Measurements from ENCODE around the gene AFF3. TPM values are rescaled to one million over a fixed set of nuclear protein-coding genes. Genes with fewer than 3 reads are reported as not detected.

Gene AFF3
- total RNA-seq, 1 experiment from 2014 or later: not detected

DNA sequence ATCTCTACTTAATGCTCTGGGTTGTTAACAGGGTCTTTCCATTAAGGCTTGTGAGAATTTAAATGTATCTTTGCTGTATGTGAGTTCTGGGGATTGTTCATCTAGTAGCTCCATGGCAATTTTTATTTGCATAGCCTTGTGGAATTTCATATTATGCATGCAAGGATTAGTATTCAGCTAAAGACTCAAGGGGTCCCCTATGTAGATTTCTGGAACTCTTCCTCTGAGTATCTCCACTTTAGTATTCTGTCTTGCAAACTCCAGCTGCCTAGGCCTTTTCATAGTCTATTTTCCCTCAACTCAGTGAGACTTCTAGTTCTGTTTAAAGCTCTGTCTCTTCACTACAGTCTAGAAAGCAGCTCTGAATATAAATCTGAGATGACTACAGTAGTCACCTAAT is 348.0 kb downstream of the AFF3 start:
- TF ChIP-seq, protein P1, sequence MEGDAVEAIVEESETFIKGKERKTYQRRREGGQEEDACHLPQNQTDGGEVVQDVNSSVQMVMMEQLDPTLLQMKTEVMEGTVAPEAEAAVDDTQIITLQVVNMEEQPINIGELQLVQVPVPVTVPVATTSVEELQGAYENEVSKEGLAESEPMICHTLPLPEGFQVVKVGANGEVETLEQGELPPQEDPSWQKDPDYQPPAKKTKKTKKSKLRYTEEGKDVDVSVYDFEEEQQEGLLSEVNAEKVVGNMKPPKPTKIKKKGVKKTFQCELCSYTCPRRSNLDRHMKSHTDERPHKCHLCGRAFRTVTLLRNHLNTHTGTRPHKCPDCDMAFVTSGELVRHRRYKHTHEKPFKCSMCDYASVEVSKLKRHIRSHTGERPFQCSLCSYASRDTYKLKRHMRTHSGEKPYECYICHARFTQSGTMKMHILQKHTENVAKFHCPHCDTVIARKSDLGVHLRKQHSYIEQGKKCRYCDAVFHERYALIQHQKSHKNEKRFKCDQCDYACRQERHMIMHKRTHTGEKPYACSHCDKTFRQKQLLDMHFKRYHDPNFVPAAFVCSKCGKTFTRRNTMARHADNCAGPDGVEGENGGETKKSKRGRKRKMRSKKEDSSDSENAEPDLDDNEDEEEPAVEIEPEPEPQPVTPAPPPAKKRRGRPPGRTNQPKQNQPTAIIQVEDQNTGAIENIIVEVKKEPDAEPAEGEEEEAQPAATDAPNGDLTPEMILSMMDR (conservative IDR thresholded peaks at IDR 0.05; ENCODE audit: low read depth, low read length): no peak
- no peak for TF ChIP-seq EZH2 (IDR thresholded peaks at IDR 0.05; ENCODE audit: borderline replicate concordance, low read depth, low read length, poor library complexity, severe bottlenecking)
- Histone ChIP-seq H3K9me3 (ENCODE audit: low read depth, low read length, poor library complexity, severe bottlenecking) (peaks cover 4% of the 10 kb centered on the region), H3K4me3 (ENCODE audit: low read depth, low read length, poor library complexity, severe bottlenecking) (no peak overlapping the region), H3K27ac (ENCODE audit: low read depth, low read length, poor library complexity, severe bottlenecking) (no peak overlapping the region), H3K27me3 (replicated peaks; ENCODE audit: insufficient read depth, low read depth, low read length, poor library complexity) (no peaks in the 10 kb centered on the region), H3K4me1 (ENCODE audit: insufficient read depth, low read length, poor library complexity, severe bottlenecking) (no peaks in the 10 kb centered on the region), H3K36me3 (ENCODE audit: insufficient read depth, low read length, poor library complexity, severe bottlenecking) (no peaks in the 10 kb centered on the region)
- DNase-seq (ENCODE audit: low spot score): no peak
- BruUV-seq (replicated peaks): no TSS peak
- CTCF ChIA-PET: no interaction called here
- POLR2A ChIA-PET (ENCODE audit: low non-redundant PET): no interaction called here
- intact Hi-C loops (cut with micrococcal nuclease; ENCODE audit: unreplicated experiment): no loop called here

DNA sequence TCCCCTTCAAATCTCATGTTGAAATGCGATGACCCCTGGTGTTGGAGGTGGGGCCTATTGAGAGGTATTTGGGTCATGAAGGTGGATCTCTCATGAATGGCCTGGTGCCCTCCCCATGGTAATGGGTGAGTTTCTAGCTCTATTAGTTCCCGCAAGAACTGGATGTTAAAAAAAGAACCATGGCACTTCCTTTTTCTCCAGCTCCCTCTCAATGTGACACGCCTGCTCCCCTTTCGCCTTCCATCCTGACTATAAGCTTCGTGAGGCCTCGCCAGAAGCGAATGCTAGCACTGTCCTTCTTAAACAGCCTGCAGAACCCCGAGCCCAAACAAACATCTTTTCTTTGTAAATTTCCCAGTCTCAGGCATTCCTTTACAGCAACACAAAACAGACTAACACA is 349.4 kb downstream of the AFF3 start:
- ChIA-PET CTCF (no interaction called here), POLR2A (ENCODE audit: low non-redundant PET) (no interaction called here)
- Histone ChIP-seq H3K9me3 (ENCODE audit: low read depth, low read length, poor library complexity, severe bottlenecking) (peaks cover 4% of the 10 kb centered on the region), H3K27ac (ENCODE audit: low read depth, low read length, poor library complexity, severe bottlenecking) (no peak overlapping the region), H3K27me3 (replicated peaks; ENCODE audit: insufficient read depth, low read depth, low read length, poor library complexity) (no peaks in the 10 kb centered on the region), H3K4me3 (ENCODE audit: low read depth, low read length, poor library complexity, severe bottlenecking) (no peak overlapping the region), H3K36me3 (ENCODE audit: insufficient read depth, low read length, poor library complexity, severe bottlenecking) (no peaks in the 10 kb centered on the region), H3K4me1 (ENCODE audit: insufficient read depth, low read length, poor library complexity, severe bottlenecking) (no peaks in the 10 kb centered on the region)
- no peak for DNase-seq (ENCODE audit: low spot score)
- no TSS peak for BruUV-seq (replicated peaks)
- TF ChIP-seq EZH2 (IDR thresholded peaks at IDR 0.05; ENCODE audit: borderline replicate concordance, low read depth, low read length, poor library complexity, severe bottlenecking): no peak
- intact Hi-C loops (cut with micrococcal nuclease; ENCODE audit: unreplicated experiment): no loop called here

DNA sequence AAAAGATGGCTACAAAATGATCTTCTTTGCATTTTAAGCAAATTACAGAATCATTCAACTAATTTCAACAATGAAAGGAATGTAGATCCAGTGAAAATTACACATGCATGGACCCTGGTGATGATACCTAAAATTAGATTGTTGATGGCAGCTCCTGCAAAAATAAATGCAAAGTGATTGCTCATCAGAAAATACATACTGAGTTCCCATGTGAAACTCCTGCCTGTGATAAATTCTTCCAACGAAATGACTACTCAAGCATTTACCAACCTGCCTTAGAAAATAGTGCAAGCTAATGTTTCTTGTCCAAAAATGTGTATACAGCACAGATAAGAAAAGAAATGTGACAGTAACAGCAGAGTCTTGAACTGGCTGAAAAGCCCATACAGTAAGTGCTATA is 352.5 kb downstream of the AFF3 start:
- ChIA-PET CTCF (no interaction called here), POLR2A (ENCODE audit: low non-redundant PET) (no interaction called here)
- Histone ChIP-seq H3K27me3 (replicated peaks; ENCODE audit: insufficient read depth, low read depth, low read length, poor library complexity) (peaks cover 5% of the 10 kb centered on the region), H3K27ac (ENCODE audit: low read depth, low read length, poor library complexity, severe bottlenecking) (no peak overlapping the region), H3K9me3 (ENCODE audit: low read depth, low read length, poor library complexity, severe bottlenecking) (no peaks in the 10 kb centered on the region), H3K4me3 (ENCODE audit: low read depth, low read length, poor library complexity, severe bottlenecking) (no peak overlapping the region), H3K36me3 (ENCODE audit: insufficient read depth, low read length, poor library complexity, severe bottlenecking) (no peaks in the 10 kb centered on the region), H3K4me1 (ENCODE audit: insufficient read depth, low read length, poor library complexity, severe bottlenecking) (no peaks in the 10 kb centered on the region)
- DNase-seq (ENCODE audit: low spot score): no peak
- TF ChIP-seq, protein P1 (conservative IDR thresholded peaks at IDR 0.05; ENCODE audit: low read depth, low read length): no peak
- no peak for TF ChIP-seq EZH2 (IDR thresholded peaks at IDR 0.05; ENCODE audit: borderline replicate concordance, low read depth, low read length, poor library complexity, severe bottlenecking)
- intact Hi-C loops (cut with micrococcal nuclease; ENCODE audit: unreplicated experiment): no loop called here
- no TSS peak for BruUV-seq (replicated peaks)

DNA sequence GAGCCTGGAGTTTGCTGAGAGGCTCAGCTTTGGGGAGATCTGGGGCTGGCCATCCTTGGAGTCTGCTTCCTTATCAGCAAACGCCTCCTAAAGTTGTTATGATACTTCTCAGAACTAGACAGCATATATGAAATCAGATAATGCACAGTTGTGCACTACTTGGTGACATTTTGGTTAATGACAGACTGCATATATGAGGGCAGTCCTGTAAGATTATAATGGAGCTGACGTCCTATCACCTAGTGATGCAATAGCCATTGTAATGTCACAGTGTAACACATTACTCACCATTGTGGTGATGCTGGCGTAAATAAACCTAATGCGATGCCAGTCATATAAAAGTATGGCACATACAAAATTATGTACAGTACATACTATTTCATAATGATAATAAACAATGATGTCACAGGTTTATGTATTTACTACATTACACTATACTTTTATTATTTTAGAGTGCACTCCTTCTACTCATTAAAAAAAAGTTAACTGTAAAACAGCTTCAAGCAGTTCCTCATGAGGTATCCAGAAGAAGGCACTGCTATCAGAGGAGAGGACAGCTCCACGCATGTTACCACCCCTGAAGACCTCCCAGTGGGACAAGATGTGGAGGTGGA is 354.5 kb downstream of the AFF3 start:
- Histone ChIP-seq H3K4me3 (ENCODE audit: low read depth, low read length, poor library complexity, severe bottlenecking) (no peak overlapping the region), H3K4me1 (ENCODE audit: insufficient read depth, low read length, poor library complexity, severe bottlenecking) (no peaks in the 10 kb centered on the region), H3K27me3 (replicated peaks; ENCODE audit: insufficient read depth, low read depth, low read length, poor library complexity) (peaks cover 10% of the 10 kb centered on the region), H3K36me3 (ENCODE audit: insufficient read depth, low read length, poor library complexity, severe bottlenecking) (no peaks in the 10 kb centered on the region), H3K9me3 (ENCODE audit: low read depth, low read length, poor library complexity, severe bottlenecking) (no peaks in the 10 kb centered on the region), H3K27ac (ENCODE audit: low read depth, low read length, poor library complexity, severe bottlenecking) (no peak overlapping the region)
- TF ChIP-seq, protein P1 (conservative IDR thresholded peaks at IDR 0.05; ENCODE audit: low read depth, low read length): no peak
- TF ChIP-seq EZH2 (IDR thresholded peaks at IDR 0.05; ENCODE audit: borderline replicate concordance, low read depth, low read length, poor library complexity, severe bottlenecking): no peak
- no peak for DNase-seq (ENCODE audit: low spot score)
- CTCF ChIA-PET: no interaction called here
- POLR2A ChIA-PET (ENCODE audit: low non-redundant PET): no interaction called here
- intact Hi-C loops (cut with micrococcal nuclease; ENCODE audit: unreplicated experiment): no loop called here
- BruUV-seq (replicated peaks): no TSS peak

Measured in A673 (cell line).